ENCODE measurements around the gene MYH11. TPM values are rescaled to one million over a fixed set of nuclear protein-coding genes. Genes with fewer than 3 reads are reported as not detected.
"Not testable (repeated sequence)": the region's sequence is repeated elsewhere in the genome, so short reads cannot be mapped to it uniquely, and the experiment has no call there.

The MYH11 gene
- polyA plus RNA-seq, 1 donor, result 10.3 TPM

- no peak for DNase-seq (ENCODE audit: low read depth)
These were observed 140.0 kb downstream of the MYH11 start for GRCh38 chr16:15716694-15717447.

GRCh38 chr16:15715221-15715620 is 141.6 kb downstream of the MYH11 start:
- DNase-seq (ENCODE audit: low read depth), result no peak

DNA sequence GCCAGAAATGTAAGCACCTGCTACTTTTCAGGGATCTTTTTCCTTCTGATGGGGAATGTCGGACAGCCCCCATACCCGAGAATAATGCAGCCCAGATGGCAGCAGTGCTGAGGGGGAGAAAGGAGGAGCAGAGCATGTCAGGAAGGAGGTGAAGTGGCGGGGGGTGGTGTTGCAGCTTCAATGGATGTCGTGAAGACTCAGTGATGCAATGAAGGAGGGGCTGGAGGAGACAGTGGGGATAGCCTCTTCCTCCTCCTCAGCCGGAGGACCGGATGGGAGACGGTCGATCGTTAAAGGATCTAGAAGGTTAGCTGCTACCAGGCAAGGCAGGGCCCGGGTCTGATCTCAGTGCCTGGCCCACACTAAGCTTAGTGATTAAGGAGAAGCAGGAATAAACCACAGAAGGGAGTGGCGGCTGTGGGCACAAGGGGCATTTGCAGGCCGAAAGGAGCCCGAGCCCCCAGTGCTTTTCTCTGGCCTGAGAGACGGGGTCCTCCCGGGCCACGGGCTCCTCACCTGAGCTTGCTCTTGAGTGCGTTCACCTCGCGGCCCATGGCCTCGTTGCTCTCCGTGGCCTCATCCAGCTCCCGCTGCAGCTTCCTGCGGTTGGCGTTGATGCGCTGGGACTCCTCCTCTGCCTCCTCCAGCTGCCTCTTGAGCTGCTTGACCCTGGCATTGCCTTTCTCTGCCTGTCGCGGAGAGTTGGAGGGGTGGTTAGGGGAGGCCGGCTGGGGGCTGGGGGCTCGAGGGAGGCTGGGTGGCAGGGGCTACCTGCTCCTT is 142.2 kb downstream of the MYH11 start:
- no peak for DNase-seq (ENCODE audit: low read depth)

DNA sequence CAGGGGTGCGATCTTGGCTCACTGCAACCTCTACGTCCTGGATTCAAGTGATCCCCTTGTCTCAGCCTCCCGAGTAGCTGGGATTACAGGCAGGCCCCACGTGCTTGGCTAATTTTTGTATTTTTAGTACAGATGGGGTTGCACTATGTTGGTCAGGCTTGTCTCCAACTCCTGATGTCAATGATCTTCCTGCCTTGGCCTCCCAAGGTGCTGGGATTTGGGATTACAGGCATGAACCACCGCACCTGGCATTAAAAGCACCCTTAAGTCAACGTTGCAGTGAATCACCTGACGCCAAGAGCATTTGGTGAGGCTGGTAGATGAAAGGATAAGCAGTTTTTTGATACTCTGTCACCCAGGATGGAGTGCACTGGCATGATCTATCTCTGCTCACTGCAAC is 147.8 kb downstream of the MYH11 start:
- no peak for DNase-seq (ENCODE audit: low read depth)

DNA sequence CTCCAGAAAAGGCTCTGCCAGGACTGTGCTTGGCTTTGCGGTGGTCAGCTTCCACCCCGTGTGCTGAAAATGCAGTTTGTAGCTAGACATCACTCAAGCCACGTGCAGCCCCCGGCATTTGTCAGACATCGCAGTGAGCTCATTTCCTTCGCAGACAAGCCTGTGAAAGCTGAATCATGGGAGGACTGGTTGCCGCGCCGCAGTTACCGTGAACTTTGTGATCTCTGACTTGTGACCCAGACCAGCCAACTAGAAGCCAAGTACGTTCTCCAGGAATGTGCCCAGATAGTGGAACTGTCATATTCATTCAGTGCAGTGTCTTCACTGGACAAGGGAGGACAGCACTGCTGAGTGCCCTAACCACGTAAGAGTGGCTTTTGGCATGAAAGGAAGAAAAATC is 148.7 kb downstream of the MYH11 start:
- DNase-seq (ENCODE audit: low read depth), result no peak

GRCh38 chr16:15707332-15707731 is 149.5 kb downstream of the MYH11 start:
- no peak for DNase-seq (ENCODE audit: low read depth)

- DNase-seq (ENCODE audit: low read depth), result no peak
These were observed 151.7 kb downstream of the MYH11 start for GRCh38 chr16:15705064-15705565.

GRCh38 chr16:15704545-15704987 is 152.3 kb downstream of the MYH11 start:
- peak; percentile 11 for DNase-seq (ENCODE audit: low read depth)

GRCh38 chr16:15703029-15703736 is 153.6 kb downstream of the MYH11 start:
- no peak for DNase-seq (ENCODE audit: low read depth)

DNA sequence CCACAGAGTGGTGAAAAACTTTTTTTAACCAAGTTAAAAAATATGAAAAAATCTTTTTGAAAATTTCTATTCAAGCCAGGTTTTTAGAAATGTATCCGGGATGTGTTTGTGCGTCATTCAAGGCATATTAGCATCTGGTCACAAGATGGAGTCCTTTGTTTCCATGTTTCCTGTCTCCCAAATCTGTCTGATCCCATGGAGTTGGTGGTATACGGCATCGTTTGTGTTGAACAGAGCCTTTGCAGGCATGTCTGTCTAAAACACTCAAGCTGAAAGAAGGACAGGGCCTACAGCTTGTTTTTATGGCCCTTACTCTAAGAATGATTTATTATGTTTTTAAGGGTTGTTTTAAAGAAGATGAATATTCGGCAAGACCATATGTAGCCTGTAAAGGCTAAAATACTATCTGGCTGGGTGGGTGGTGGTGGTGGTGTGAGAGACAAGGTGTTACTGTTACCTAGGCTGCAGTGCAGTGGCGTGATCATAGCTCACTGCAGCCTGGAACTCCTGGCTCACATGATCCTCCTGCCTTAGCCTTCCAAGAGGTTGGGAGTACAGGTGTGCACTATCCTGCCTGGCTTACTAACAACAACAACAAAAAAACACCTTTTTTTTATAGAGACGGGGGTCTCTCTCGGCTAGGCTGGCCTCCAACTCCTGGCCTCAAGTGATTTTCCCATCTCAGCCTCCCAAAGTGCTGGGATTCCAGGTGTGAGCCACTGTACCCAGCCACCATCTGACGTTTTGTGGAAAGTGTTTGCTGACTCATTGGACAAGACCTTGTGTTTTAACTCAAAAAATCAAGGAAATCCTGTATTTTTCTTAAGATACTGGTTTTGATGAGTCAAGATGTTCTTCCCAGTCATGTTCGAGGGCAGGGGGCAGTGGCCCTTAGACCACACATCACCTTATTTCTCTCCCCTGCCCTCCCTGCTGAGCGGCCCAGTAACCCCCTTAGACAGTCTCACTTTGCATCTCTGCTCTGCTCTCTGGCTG is 154.6 kb downstream of the MYH11 start:
- no peak for DNase-seq (ENCODE audit: low read depth)

- no peak for DNase-seq (ENCODE audit: low read depth)
These were observed 155.5 kb downstream of the MYH11 start for GRCh38 chr16:15701367-15701766.

GRCh38 chr16:15699819-15700218 is 157.0 kb downstream of the MYH11 start:
- no peak for DNase-seq (ENCODE audit: low read depth)

- DNase-seq (ENCODE audit: low read depth), result no peak
These were observed 162.3 kb downstream of the MYH11 start for GRCh38 chr16:15694499-15694898.

- DNase-seq (ENCODE audit: low read depth), result not testable (repeated sequence)
These were observed 164.3 kb downstream of the MYH11 start for GRCh38 chr16:15692508-15692907.

DNA sequence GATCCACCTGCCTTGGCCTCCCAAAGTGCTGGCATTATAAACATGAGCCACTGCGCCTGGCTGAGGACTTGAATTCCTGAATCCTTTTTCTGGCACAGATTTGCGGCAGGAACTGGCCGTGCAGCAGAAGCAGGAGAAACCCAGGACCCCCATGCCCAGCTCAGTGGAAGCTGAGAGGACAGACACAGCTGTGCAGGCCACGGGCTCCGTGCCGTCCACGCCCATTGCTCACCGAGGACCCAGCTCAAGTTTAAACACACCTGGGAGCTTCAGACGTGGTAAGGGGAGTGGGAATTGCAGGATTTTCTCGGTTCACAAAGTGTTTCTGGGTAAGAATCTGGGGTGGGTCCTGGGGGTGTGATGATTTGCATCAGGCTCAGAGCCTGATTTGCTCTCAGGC is 165.8 kb downstream of the MYH11 start:
- DNase-seq (ENCODE audit: low read depth), result no peak

DNA sequence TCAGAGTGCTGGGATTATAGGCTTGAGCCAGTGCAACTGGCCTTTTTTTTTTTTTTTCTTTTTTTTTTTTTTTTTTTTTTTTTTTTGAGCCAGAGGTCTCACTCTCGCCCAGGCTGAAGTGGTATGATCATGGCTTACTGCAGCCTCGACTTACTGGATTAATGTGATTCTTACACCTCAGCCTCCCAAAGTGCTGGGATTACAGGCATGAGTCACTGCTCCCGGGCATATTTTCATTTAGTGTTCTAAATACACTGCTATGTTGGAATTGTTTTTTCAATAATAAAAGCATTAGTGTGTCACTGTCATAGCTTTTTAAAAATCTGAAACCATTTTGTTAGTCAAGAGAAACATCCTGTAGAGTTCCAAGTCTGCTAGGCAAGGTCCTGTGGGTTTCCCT is 166.5 kb downstream of the MYH11 start:
- DNase-seq (ENCODE audit: low read depth), result no peak

DNA sequence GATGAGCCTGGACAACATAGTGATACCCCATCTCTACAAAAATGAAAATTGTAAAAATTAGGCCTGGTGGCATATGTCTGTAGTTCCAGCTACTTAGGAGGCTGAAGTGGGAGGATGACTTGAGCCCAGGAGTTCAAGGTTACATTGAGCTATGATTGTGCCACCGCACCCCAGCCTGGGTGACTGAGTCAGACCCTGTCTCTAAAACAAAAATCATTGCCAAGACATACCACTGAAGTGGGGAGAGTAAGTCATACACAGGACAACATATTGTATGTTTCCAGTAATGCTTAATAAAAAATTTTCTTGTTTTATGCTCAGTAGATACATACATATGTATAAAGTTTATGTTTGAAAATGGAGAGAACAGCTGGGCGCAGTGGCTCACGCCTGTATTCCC is 167.5 kb downstream of the MYH11 start:
- no peak for DNase-seq (ENCODE audit: low read depth)

DNA sequence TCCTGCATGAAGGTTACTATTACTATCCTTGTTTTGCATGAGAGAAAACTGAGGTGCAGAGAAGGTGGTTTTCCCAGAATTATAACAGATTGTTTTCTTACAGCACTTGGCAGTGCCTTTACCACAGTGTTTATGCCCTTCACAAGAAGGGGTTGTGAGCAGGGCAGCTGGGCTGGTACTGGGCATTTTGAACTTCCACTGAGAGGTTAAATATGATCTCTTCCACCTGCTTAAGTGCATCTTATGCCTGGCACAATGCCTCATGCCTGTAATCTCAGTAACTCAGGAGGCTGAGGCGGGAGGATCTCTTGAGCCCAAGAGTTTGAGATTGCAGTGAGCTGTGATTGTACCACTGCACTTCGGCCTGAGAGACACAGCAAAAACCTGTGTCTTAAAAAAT is 170.5 kb downstream of the MYH11 start:
- no peak for DNase-seq (ENCODE audit: low read depth)

GRCh38 chr16:15682105-15682570 is 174.7 kb downstream of the MYH11 start:
- no peak for DNase-seq (ENCODE audit: low read depth)

DNA sequence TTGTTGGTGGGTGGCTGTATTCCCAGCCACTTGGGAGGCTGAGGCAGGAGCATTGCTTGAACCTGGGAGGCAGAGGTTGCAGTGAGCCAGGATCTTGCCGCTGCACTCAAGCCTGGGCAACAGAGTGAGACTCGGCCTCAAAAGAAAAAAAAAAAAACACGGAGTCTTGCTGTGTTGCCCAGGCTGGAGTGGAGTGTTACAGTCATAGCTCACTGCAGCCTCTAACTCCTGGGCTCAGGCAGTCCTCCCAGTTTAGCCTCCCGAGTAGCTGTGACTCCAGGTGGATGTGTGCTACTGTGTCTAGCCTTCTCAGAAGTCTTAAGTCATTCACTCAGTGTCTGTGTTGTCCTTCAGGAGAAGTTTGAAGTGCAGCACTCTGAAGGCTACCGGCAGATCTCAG is 179.4 kb downstream of the MYH11 start:
- no peak for DNase-seq (ENCODE audit: low read depth)

DNA sequence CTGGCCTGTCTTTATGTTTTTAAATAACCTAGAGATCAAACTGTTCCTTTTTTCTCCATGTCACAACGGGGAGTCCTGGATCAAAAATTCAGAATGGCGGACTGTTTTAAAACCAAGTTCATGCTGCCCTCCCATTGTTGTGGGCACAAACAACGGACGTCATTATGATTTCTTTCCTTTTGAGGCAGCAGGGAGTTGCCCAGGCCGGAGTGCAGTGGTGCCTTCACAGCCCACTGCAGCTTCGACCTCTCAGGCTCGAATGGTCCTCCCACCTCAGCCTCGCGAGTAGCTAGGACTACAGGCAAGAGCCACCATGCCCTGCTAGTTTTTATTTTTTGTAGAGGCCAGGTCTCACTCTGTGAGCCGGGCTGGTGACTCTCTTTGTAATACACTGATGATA is 180.3 kb downstream of the MYH11 start:
- DNase-seq (ENCODE audit: low read depth), result no peak

Measured in forelimb muscle (tissue), 1 donor.